IPS DF 6.9 (cell line): ENCODE measurements around the gene CNTN2.

Experiments
- DNase-seq: peaks from one replicate; pipeline ENCODE4 v3.0.0-alpha.2; 2013; ENCODE audit warnings: low read depth, low spot score
- H3K27ac ChIP-seq: one replicate; pipeline ENCODE4 v1.5.1; 2013; ENCODE audit warnings: low read length, control low read depth
- H3K27me3 ChIP-seq: 2 replicates; pipeline ENCODE4 v1.6.1; 2013; ENCODE audit warnings: mild to moderate bottlenecking, low read length; ENCODE audit not compliant: control insufficient read depth, insufficient read depth
- H3K36me3 ChIP-seq: 2 replicates; pipeline ENCODE4 v1.6.1; 2013; ENCODE audit warnings: low read length; ENCODE audit not compliant: control insufficient read depth, insufficient read depth
- H3K4me1 ChIP-seq: 2 replicates; pipeline ENCODE4 v1.6.1; 2013; ENCODE audit warnings: low read length; ENCODE audit not compliant: control insufficient read depth, insufficient read depth
- H3K4me3 ChIP-seq: 2 replicates; pipeline ENCODE4 v1.5.1; 2013; ENCODE audit warnings: mild to moderate bottlenecking, low read length
- H3K9me3 ChIP-seq: 2 replicates; pipeline ENCODE4 v1.6.1; 2013; ENCODE audit warnings: low read length, inconsistent platforms; ENCODE audit not compliant: control insufficient read depth, insufficient read depth
- WGBS: extraction: QIAGEN DNeasy Blood & Tissue Kit; methylation state at CpG from one replicate; pipeline ENCODE4 v1.1.7; 2013; ENCODE audit warnings: mixed read lengths, missing lambda C conversion rate; ENCODE audit not compliant: insufficient read length, insufficient coverage; 5-methylcytosine and 5-hydroxymethylcytosine counted together

Gene CNTN2

GRCh38 chr1:205077158-205077933, 34.3 kb downstream of the CNTN2 start:
- Histone ChIP-seq H3K4me3 (no peak overlapping the region), H3K27ac (no peak overlapping the region), H3K4me1 (no peaks in the 10 kb centered on the region), H3K27me3 (no peaks in the 10 kb centered on the region), H3K9me3 (no peaks in the 10 kb centered on the region), H3K36me3 (no peaks in the 10 kb centered on the region)
- no peak for DNase-seq
- no CpG with 5 or more reads among the region's 7 CpGs for WGBS

- no peak for DNase-seq
- WGBS, result no CpG with 5 or more reads among the region's 1 CpG
- no peak overlapping the region for H3K27ac ChIP-seq
These were observed 34.9 kb downstream of the CNTN2 start for GRCh38 chr1:205077934-205078311.

GRCh38 chr1:205082431-205082830, 39.4 kb downstream of the CNTN2 start:
- Histone ChIP-seq H3K27ac (no peak overlapping the region), H3K36me3 (no peaks in the 10 kb centered on the region; the same call in 1 of the 2 replicates), H3K4me3 (no peak overlapping the region), H3K9me3 (no peaks in the 10 kb centered on the region), H3K27me3 (no peaks in the 10 kb centered on the region), H3K4me1 (no peaks in the 10 kb centered on the region)
- WGBS, result no CpG with 5 or more reads among the region's 4 CpGs
- DNase-seq, result no peak

More at GRCh38 chr1:205077934-205078311, 34.9 kb downstream of the CNTN2 start:
- Histone ChIP-seq H3K27me3 (no peaks in the 10 kb centered on the region), H3K4me3 (no peak overlapping the region), H3K4me1 (no peaks in the 10 kb centered on the region), H3K36me3 (no peaks in the 10 kb centered on the region), H3K9me3 (no peaks in the 10 kb centered on the region)

GRCh38 chr1:205084360-205084759, 41.3 kb downstream of the CNTN2 start, which contains the start of gene TMEM81:
Gene TMEM81 (minus strand): TSS chr1:205084460. CDS start chr1:205084320, 140 bp downstream.
- no peaks in the 10 kb centered on the region; the same call in 1 of the 2 replicates for H3K36me3 ChIP-seq
- no peaks in the 10 kb centered on the region for H3K9me3 ChIP-seq
- WGBS, result no CpG with 5 or more reads among the region's 2 CpGs
- no peaks in the 10 kb centered on the region for H3K4me1 ChIP-seq
- H3K4me3 ChIP-seq, result no peak within 1 kb of the TSS
- no peak for DNase-seq
- H3K27me3 ChIP-seq, result no peaks in the 10 kb centered on the region
- H3K27ac ChIP-seq, result no peak within 1 kb of the TSS

GRCh38 chr1:205088341-205088740, 45.3 kb downstream of the CNTN2 start:
- no peaks in the 10 kb centered on the region for H3K9me3 ChIP-seq
- no peak overlapping the region for H3K27ac ChIP-seq
- H3K27me3 ChIP-seq, result no peaks in the 10 kb centered on the region
- WGBS, result no CpG with 5 or more reads among the region's 3 CpGs
- DNase-seq, result no peak
- H3K4me3 ChIP-seq, result no peak overlapping the region
- H3K36me3 ChIP-seq, result peaks cover 5% of the 10 kb centered on the region; the same call in 1 of the 2 replicates
- H3K4me1 ChIP-seq, result no peaks in the 10 kb centered on the region

- no peak overlapping the region for H3K27ac ChIP-seq
- H3K9me3 ChIP-seq, result no peaks in the 10 kb centered on the region
- peaks cover 12% of the 10 kb centered on the region; the same call in 1 of the 2 replicates for H3K36me3 ChIP-seq
- no peaks in the 10 kb centered on the region for H3K27me3 ChIP-seq
- DNase-seq, result no peak
- no peak overlapping the region for H3K4me3 ChIP-seq
- WGBS, result no CpG with 5 or more reads among the region's 4 CpGs
- H3K4me1 ChIP-seq, result no peaks in the 10 kb centered on the region
These were observed 48.2 kb downstream of the CNTN2 start for GRCh38 chr1:205091043-205091740.

- H3K36me3 ChIP-seq, result peaks cover 30% of the 10 kb centered on the region; the same call in 1 of the 2 replicates
These were observed 52.4 kb downstream of the CNTN2 start for GRCh38 chr1:205095422-205095821.

GRCh38 chr1:205098242-205098641, 55.2 kb downstream of the CNTN2 start:
- Histone ChIP-seq H3K27me3 (no peaks in the 10 kb centered on the region), H3K4me3 (no peak overlapping the region), H3K27ac (no peak overlapping the region), H3K9me3 (no peaks in the 10 kb centered on the region), H3K4me1 (no peaks in the 10 kb centered on the region), H3K36me3 (peaks cover 33% of the 10 kb centered on the region; the same call in 1 of the 2 replicates)
- DNase-seq, result no peak

More at GRCh38 chr1:205095422-205095821, 52.4 kb downstream of the CNTN2 start:
- no peaks in the 10 kb centered on the region for H3K9me3 ChIP-seq
- H3K27ac ChIP-seq, result no peak overlapping the region
- H3K4me1 ChIP-seq, result no peaks in the 10 kb centered on the region
- no peak overlapping the region for H3K4me3 ChIP-seq
- DNase-seq, result no peak
- H3K27me3 ChIP-seq, result no peaks in the 10 kb centered on the region

- Histone ChIP-seq H3K27ac (no peak overlapping the region), H3K9me3 (no peaks in the 10 kb centered on the region), H3K4me3 (no peak overlapping the region), H3K27me3 (no peaks in the 10 kb centered on the region), H3K4me1 (no peaks in the 10 kb centered on the region), H3K36me3 (peaks cover 24% of the 10 kb centered on the region; the same call in 1 of the 2 replicates)
- no peak for DNase-seq
- WGBS, result no CpG with 5 or more reads among the region's 3 CpGs
These were observed 59.4 kb downstream of the CNTN2 start for GRCh38 chr1:205102404-205102803.

GRCh38 chr1:205107327-205107726, 64.3 kb downstream of the CNTN2 start:
- no peak for DNase-seq

More at GRCh38 chr1:205107327-205107726, 64.3 kb downstream of the CNTN2 start:
- Histone ChIP-seq H3K27ac (no peak overlapping the region), H3K27me3 (no peaks in the 10 kb centered on the region), H3K9me3 (no peaks in the 10 kb centered on the region), H3K4me3 (no peak overlapping the region), H3K36me3 (peaks cover 10% of the 10 kb centered on the region; the same call in 1 of the 2 replicates), H3K4me1 (no peaks in the 10 kb centered on the region)
- 100% methylated on average over 1 of the region's 4 CpGs for WGBS
